Activated T-helper 17 cell treated with anti-CD3 and anti-CD28 coated beads, Interleukin-2, amount 50 U/mL, for 72 hours (primary cell): Measurements from ENCODE around the gene SHMT2. TPM values are rescaled to one million over a fixed set of nuclear protein-coding genes. Genes with fewer than 3 reads are reported as not detected.
A peak's percentile ranks its signal among the peaks of the same experiment; 100 is the strongest.

Source experiments
- ATAC-seq: fragments of 150-1000 bp; cut with Tn5 transposase; replicated peaks from 2 replicates; pipeline ENCODE4 v1.10.0; 2021; ENCODE audit warnings: mild to moderate bottlenecking, moderate library complexity
- H3K27ac Mint-ChIP-seq: one replicate; pipeline ENCODE4 v1.8.0; 2022; ENCODE audit warnings: mixed read lengths
- H3K27me3 Mint-ChIP-seq: one replicate; pipeline ENCODE4 v1.8.0; 2022; ENCODE audit warnings: mixed read lengths
- H3K36me3 Mint-ChIP-seq: one replicate; pipeline ENCODE4 v1.8.0; 2022; ENCODE audit warnings: low read depth, mild to moderate bottlenecking, mixed read lengths
- H3K4me1 Mint-ChIP-seq: one replicate; pipeline ENCODE4 v1.8.0; 2022; ENCODE audit warnings: mixed read lengths
- H3K4me3 Mint-ChIP-seq: one replicate; pipeline ENCODE4 v1.8.0; 2022; ENCODE audit warnings: mild to moderate bottlenecking, mixed read lengths
- H3K9me3 Mint-ChIP-seq: one replicate; pipeline ENCODE4 v1.8.0; 2022; ENCODE audit warnings: mixed read lengths
- total RNA-seq, 2 donors: library from RNA; stranded (reverse); gene quantifications; one replicate each; pipeline ENCODE4 v1.2.3, GENCODE V29; 2022

Gene SHMT2
- total RNA-seq, 2 donors from 2014 or later = 232 to 320 TPM

DNA sequence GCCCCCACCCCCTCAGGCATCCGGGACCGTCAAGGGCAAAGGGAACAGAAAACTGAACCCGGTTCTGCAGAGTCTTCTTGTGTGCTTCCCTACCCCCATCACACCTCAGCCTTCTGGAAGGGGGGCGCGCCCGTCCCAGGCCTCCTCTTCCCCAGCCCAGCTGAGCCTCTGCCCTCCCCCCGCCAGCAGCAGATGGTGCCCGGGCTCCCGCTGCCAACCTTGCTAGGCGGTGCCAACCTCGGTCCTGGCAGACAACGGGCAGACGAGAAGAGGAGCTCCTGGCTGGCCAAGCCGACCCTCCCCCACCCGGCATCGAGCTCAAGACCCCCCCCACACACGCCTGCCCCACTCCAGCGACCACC lies 12.8 kb downstream of the SHMT2 start:
- Mint-ChIP-seq H3K27me3 (peaks cover 50% of the 10 kb centered on the region), H3K9me3 (no peaks in the 10 kb centered on the region), H3K4me3 (peak overlapping the region; percentile 86), H3K36me3 (peaks cover 16% of the 10 kb centered on the region), H3K27ac (no peak overlapping the region), H3K4me1 (peaks cover 41% of the 10 kb centered on the region)
- ATAC-seq = no peak

DNA sequence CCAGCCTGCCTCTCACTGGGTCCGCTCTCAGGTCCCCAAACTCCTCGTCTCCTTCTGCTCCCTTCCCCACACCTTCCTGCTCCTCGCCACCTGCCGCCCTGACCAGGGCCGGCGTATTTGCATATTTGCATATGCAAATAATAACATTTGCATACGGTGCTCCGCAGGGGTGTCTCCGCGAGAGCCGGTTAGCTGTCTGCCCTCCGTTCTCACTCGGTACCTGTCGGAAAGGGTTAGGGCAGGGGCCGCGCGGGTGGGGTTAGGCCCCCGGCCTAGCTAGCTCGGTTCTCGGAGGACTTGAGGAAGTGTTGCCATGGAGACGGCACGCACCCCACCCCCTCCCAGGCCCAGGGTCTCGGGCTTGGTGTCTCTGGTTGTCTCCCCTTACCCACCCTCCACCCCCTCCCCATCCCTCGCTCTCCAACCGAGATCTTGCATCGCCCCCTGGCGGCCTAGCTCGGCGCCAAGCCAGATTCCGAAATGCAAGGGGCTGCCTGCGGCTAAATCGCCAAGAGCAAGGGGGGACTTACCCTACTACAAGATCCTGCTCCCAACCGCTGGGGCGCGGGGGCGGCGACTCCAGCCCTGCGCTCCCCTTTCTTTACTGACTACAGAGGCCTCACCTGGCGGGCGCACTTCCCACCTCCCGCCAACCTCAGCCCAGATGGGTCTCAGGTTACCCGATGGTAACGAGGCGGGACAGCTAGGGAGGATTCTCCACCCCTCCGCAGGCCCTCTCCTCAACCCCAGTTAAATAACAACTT lies 13.4 kb downstream of the SHMT2 start:
- ATAC-seq = peak; percentile 16
- H3K4me1 Mint-ChIP-seq = peaks cover 36% of the 10 kb centered on the region
- no peaks in the 10 kb centered on the region for H3K9me3 Mint-ChIP-seq

DNA sequence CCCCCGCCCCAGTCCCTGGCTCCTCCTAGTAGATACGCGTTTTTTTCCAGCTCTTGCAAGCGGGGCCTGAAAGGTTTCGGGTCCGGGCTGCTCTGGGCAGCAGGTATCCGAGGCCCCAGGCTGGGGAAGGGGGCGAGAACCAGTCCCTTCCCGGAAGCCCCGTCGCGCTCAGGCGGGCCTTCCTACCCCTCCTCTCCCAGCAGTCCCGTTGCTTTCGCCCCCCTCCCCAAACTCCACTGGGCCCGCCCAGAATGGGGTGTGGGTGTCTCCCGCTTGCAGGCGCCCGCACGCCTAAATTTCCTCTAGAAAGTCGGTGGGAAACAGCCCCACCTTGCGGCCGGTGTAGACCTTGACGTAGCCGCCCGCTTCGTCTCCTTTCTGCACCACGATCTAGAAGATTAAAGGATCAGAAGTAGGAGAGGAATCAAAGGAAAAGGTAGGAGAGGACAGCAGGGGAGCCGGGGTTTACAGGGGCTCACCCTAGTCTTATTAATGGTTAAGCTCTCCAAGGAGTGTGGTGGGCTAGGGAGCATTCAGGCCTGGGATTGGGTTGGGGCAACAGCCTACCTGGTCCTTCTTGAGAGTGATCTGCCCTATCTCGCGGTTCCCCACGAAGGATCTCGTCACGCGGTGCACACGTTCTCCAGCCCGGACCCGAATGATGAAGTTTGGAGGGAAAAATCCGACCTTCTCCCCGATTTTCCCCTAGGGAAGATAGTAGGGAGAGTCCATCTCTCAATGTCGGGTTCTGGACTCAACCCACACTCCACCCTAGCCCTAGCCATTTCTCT lies 14.2 kb downstream of the SHMT2 start:
- Mint-ChIP-seq H3K4me3 (peak overlapping the region; percentile 86), H3K36me3 (peaks cover 9% of the 10 kb centered on the region), H3K27me3 (peaks cover 44% of the 10 kb centered on the region), H3K4me1 (peaks cover 35% of the 10 kb centered on the region), H3K9me3 (no peaks in the 10 kb centered on the region), H3K27ac (peak overlapping the region; percentile 32)
- peak; percentile 33 for ATAC-seq

More for the DNA sequence above, 13.4 kb downstream of the SHMT2 start:
- Mint-ChIP-seq H3K4me3 (peak overlapping the region; percentile 86), H3K27ac (no peak overlapping the region), H3K27me3 (peaks cover 46% of the 10 kb centered on the region), H3K36me3 (peaks cover 11% of the 10 kb centered on the region)

DNA sequence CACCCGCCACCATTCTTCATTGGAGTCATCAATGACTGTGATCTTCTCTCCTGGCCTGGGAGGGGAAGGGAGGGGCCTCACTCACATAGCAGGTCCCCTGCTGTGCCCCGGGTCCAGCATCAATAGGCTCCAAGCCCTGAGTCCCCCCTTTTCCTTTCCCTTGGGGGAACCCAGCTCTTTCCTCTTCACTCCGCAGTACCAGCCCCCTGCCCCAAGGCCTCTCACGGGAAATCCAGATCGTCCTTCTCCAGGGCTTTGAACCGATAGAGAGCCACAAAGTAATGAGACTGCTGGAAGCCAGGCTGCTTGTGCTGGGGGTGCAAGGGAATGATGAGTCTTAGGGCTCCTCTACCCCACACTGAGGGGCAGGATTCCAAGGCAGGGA lies 14.8 kb downstream of the SHMT2 start:
- Mint-ChIP-seq H3K9me3 (no peaks in the 10 kb centered on the region), H3K27ac (peak overlapping the region; percentile 32), H3K4me1 (peaks cover 34% of the 10 kb centered on the region), H3K4me3 (peak overlapping the region; percentile 86), H3K27me3 (peaks cover 41% of the 10 kb centered on the region), H3K36me3 (peaks cover 6% of the 10 kb centered on the region)
- no peak for ATAC-seq

DNA sequence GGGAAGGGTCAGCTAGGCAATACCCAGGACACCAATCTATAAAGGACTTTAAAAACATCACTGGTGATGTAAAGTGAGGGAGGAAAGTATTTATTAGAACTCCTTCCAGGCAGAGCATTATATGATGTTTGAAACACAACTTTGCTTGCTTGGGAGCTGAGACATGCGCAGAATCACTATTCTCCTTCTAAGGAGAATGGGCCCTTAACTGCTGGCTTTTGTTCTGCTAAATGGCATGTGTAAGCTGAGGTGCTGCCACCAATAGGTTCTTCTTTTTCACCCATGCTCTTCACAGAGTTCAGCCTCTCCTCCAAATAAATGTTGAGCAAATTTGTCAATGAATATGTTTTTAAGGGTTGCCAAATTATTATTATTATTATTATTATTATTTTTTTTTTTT lies 17.5 kb downstream of the SHMT2 start:
- Mint-ChIP-seq H3K27me3 (peaks cover 17% of the 10 kb centered on the region), H3K9me3 (no peaks in the 10 kb centered on the region), H3K4me1 (peaks cover 19% of the 10 kb centered on the region), H3K27ac (no peak overlapping the region), H3K36me3 (no peaks in the 10 kb centered on the region), H3K4me3 (no peak overlapping the region)
- ATAC-seq = no peak

DNA sequence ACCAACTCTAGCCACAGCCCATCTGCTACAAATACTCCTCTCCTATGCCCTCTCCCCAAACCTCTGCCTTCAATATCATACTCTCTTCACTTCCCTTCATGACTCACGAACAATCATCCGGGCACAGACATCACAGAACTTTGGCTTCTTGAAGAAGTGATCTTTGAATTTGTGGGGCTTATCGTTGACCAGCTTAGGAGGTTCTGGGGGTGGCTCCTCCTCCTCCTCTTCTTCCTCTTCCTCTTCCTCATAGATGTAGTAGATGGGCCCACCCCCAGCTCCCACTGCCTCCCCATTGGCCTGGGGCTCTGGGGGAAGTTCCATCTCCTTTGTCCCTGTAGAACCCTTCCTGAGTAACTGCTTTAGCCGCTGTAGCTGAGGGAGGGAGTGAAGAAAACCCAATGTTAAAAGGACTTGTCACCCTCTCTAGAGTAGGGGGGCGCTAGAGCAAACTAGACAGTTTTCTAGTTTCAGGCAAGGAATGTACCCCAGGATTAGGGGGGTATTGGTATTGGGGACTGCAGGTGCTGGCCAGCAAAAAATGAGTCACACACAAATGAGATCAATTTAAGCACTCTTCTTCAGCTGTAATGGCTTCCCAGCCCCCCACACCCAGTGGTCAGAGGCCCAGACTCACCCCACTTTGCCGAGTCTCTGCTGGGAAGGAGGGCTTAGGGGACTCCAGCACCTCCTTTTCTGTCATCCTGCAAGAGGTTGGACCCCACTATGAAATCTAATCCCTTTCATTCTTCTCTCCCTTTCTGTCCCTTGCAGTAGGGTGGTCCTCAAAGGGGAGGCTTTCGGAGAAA lies 19.6 kb downstream of the SHMT2 start:
- Mint-ChIP-seq H3K4me3 (no peak overlapping the region), H3K9me3 (no peaks in the 10 kb centered on the region), H3K36me3 (peaks cover 9% of the 10 kb centered on the region), H3K27me3 (peaks cover 5% of the 10 kb centered on the region), H3K4me1 (peaks cover 8% of the 10 kb centered on the region), H3K27ac (no peak overlapping the region)
- ATAC-seq = no peak

DNA sequence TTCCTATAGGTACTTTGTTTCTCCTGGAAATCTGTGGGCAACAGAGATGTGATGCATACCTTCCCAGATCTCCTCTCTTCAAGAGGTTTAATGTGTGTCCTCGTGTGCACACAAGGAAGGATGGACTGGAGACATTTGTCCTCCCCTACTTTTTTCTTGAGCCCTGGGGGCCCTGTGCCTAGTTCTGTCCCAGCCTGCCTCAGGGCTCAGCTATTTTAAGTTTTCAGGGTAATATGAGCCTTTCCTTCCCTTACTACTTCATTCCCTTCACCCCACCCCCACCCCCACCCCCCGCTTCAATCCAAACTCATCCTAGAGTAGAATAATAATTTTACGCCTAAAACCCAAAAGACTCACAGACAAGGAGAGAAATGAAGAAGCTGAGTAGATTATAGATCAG lies 21.0 kb downstream of the SHMT2 start:
- Mint-ChIP-seq H3K36me3 (peaks cover 15% of the 10 kb centered on the region), H3K9me3 (no peaks in the 10 kb centered on the region), H3K27me3 (no peaks in the 10 kb centered on the region), H3K4me1 (peaks cover 5% of the 10 kb centered on the region), H3K4me3 (no peak overlapping the region), H3K27ac (no peak overlapping the region)
- no peak for ATAC-seq

DNA sequence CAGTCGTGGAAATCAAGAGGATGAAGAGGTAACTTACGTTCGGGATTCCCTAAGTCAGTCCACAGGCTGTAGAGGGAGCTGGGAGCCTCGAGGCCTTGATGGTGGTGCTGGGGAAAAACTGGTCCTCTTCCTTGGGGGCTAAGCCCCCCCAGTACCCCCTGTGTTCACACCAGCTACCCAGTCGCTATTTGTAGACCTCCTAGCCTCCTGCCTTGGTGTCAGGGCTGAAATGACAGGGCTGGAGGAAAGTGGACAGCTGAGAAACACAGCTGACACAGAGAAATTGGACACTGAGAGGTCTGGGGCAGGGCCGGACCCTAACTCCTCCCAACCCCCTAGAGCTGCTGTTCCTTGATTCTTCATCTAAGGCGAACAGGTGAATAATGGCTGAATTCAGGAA lies 21.4 kb downstream of the SHMT2 start, which contains the start of gene STAC3:
TSS of gene STAC3 (minus strand) at position 232 of the 400 bp plus-strand sequence. CDS start 1,551 bp downstream, outside the sequence.
- Mint-ChIP-seq H3K9me3 (no peaks in the 10 kb centered on the region), H3K27ac (no peak within 1 kb of the TSS), H3K4me1 (peaks cover 5% of the 10 kb centered on the region), H3K36me3 (peaks cover 20% of the 10 kb centered on the region), H3K4me3 (no peak within 1 kb of the TSS), H3K27me3 (no peaks in the 10 kb centered on the region)
- no peak for ATAC-seq

DNA sequence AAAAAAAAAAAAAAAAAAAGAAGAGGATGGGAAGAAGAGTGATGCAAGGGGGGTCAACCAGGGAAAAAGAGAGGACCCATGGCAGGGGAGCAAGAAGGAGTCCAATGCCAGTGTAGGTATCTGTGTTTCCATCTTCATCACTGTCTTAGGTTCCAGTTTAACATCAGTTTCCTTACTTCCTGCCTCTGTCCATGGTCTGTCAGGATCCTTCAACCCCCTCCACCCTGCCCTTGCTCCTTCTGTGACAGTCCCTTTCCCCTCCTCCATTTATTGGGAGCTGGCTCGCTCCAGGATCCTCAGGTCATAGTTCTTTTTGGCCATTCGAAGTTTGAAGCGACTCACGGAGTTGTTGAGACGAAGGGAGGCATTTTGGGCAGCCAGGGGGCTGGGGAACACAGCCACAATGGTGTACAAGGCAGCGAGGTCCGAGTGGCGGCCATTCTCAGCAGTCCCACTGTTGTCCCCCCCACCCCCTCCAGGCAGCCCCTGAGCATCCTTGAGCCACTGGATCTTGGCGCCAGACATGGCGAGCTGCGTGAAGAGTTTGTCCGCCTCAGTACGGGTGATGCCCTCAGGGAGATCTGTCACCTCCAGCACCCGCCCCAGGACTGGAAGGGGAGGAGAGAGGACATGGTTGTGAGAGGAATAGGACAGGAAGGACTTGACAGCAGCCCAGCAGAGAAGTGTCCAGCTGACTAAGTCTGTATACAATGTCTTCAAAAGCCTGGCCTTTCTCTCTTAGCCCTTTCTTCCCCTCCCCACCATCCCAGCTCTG lies 25.2 kb downstream of the SHMT2 start:
- no peak overlapping the region for H3K4me3 Mint-ChIP-seq
- no peaks in the 10 kb centered on the region for H3K27me3 Mint-ChIP-seq
- H3K4me1 Mint-ChIP-seq = no peaks in the 10 kb centered on the region
- H3K27ac Mint-ChIP-seq = no peak overlapping the region
- no peaks in the 10 kb centered on the region for H3K9me3 Mint-ChIP-seq
- H3K36me3 Mint-ChIP-seq = peaks cover 51% of the 10 kb centered on the region
- ATAC-seq = no peak

DNA sequence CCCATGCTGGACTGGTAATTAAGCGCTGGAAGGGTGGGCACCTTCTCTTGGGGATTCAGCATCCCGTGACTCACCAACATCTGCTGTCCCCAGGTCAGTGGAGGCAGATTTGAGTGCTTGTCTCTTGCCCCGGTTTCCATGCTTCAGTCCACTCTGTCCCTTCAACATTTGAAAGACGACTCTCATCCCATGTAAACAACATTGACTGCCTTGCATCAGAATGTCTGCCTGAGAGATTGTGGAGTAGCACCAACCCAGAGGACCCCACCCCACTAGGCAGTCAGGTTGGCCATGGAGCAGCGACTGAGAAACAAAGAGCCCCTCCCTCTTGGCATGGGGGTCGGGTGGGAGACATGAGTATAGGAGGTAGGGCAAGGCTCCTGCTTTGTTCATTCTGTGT lies 26.4 kb downstream of the SHMT2 start:
- Mint-ChIP-seq H3K27me3 (no peaks in the 10 kb centered on the region), H3K36me3 (peaks cover 61% of the 10 kb centered on the region), H3K9me3 (no peaks in the 10 kb centered on the region), H3K27ac (no peak overlapping the region), H3K4me3 (no peak overlapping the region), H3K4me1 (no peaks in the 10 kb centered on the region)
- no peak for ATAC-seq

DNA sequence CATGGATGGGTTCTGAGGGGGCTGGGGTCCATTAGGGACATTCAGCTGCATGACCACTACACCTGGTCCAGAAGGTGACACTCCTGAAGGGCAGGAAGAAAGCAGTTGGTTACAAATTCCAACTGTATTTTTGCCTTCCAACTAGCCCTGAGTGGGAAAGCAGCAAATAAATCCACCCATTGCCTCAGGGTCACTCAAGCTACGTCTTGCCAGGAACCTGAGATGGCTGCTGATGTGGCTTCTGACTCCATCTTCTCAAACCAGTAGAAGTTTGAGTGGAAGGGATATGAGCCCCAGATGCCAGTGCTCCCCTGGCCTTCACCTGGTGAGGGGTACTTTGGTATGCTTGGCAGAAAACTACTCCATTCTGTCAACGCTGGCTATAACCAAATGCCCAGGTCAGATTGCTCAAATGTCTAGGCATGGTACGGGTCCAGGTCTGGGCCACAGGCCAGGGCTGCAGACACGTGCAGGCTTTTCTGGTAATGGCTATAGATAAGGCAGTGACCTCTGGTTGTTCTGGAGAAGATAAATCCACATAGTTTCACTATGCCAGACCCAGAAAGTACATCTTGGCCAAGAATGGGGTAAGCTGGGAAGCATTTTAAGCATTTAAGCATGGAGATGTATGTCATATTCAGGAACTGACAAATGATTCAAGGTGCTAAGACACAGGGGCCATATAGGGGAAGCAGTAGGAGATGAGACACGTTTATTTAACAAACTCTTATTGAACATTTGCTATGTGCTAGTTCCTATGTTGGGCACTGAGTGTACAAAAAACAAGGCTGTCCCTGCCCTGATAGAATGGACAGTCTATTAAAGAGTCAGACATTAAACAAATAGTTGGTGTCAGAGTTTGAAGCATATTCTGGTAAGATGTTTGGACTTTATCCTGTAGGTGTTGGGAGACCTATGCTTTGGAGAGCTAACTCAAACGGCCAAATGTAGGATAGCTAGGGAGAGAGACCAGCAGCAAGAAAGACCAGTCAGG lies 29.8 kb downstream of the SHMT2 start:
- Mint-ChIP-seq H3K9me3 (no peaks in the 10 kb centered on the region), H3K4me3 (no peak overlapping the region), H3K27ac (no peak overlapping the region), H3K27me3 (no peaks in the 10 kb centered on the region), H3K36me3 (peaks cover 81% of the 10 kb centered on the region), H3K4me1 (no peaks in the 10 kb centered on the region)
- ATAC-seq = no peak

DNA sequence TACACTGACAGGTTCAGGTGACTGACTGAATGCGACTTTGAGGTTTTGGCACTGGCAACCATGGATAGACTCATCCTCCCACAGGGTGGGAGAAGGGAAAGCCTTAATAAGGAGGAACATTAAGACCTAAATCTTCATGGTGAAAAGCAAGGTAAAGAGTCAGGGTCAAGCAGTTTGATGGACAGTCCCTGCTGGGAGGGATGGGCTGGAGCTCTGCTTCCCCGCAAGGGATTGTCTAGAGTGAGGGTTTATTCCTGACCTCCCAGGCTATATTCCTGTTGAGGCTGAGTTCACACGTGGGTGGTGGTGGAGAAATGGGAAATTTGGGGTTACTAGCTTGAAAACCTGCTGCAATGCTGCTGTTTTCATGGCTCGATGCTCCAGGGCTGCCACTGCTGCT lies 30.9 kb downstream of the SHMT2 start:
- no peaks in the 10 kb centered on the region for H3K4me1 Mint-ChIP-seq
- no peak overlapping the region for H3K27ac Mint-ChIP-seq
- H3K36me3 Mint-ChIP-seq = peaks cover 86% of the 10 kb centered on the region
- no peaks in the 10 kb centered on the region for H3K9me3 Mint-ChIP-seq
- no peak overlapping the region for H3K4me3 Mint-ChIP-seq
- H3K27me3 Mint-ChIP-seq = no peaks in the 10 kb centered on the region
- no peak for ATAC-seq

DNA sequence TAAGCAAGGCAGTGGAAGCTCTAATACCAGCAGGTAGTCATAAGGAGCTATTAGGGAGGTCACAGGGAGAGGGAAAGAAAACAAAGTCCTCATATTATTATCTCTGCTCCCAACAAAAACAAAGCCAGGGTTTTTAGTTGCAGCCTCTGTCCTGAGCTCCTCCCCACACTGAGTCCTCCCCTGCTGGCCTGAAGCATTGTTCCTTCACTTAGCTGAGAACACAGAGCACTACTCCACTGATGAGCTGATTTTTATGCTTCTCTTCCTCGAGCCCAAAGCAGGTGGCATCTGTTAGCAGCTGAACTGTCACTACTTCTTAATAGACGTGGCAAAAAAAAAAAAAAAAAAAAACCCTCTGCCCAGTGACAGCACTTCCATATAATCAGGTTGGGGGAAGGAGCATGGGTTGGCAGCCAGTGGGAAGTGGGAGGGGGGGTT lies 31.9 kb downstream of the SHMT2 start:
- H3K27me3 Mint-ChIP-seq = no peaks in the 10 kb centered on the region
- ATAC-seq = no peak
- peaks cover 86% of the 10 kb centered on the region for H3K36me3 Mint-ChIP-seq
- no peaks in the 10 kb centered on the region for H3K4me1 Mint-ChIP-seq
- no peaks in the 10 kb centered on the region for H3K9me3 Mint-ChIP-seq
- no peak overlapping the region for H3K4me3 Mint-ChIP-seq
- no peak overlapping the region for H3K27ac Mint-ChIP-seq
